A673 (cell line): ENCODE measurements around the gene ARHGAP26. TPM values are rescaled to one million over a fixed set of nuclear protein-coding genes. Genes with fewer than 3 reads are reported as not detected.
A peak's percentile ranks its signal among the peaks of the same experiment; 100 is the strongest.

Experiments used
- BruUV-seq: library from RNA; stranded (reverse); fragments of 400-500 nt; replicated peaks from 2 replicates; lab custom pipeline; 2021; lab: Mats Ljungman, UMichigan
- CTCF ChIA-PET: fragments of 300-600 bp; sonication (Branson Sonifier 250); formaldehyde crosslinking; loops from one replicate; lab custom pipeline; 2022; ENCODE audit warnings: antibody characterized with exemption; lab: Charles Lee
- POLR2A ChIA-PET: fragments of 300-600 bp; sonication (Branson Sonifier 250); formaldehyde crosslinking; loops from one replicate; lab custom pipeline; 2022; ENCODE audit warnings: antibody characterized with exemption; ENCODE audit not compliant: low non-redundant PET; lab: Charles Lee
- DNase-seq: peaks from one replicate; pipeline ENCODE4 v3.0.0-alpha.2; 2015; ENCODE audit warnings: low spot score
- H3K27ac ChIP-seq: fragments of 200-600 bp; sonication (generic); 2 replicates; pipeline ENCODE4 v1.5.1; 2016; ENCODE audit warnings: mixed run types, low read depth, mild to moderate bottlenecking, mixed read lengths, antibody characterized with exemption, low read length; ENCODE audit not compliant: poor library complexity, severe bottlenecking
- H3K27me3 ChIP-seq: fragments of 200-600 bp; sonication (generic); replicated peaks from 2 replicates; pipeline ENCODE4 v1.6.1; 2017; ENCODE audit warnings: mixed run types, low read depth, mild to moderate bottlenecking, mixed read lengths, antibody characterized with exemption, low read length; ENCODE audit not compliant: insufficient read depth, poor library complexity
- H3K36me3 ChIP-seq: fragments of 200-600 bp; sonication (generic); 2 replicates; pipeline ENCODE4 v1.6.1; 2016; ENCODE audit warnings: mixed run types, mild to moderate bottlenecking, mixed read lengths, antibody characterized with exemption, low read length; ENCODE audit not compliant: insufficient read depth, poor library complexity, severe bottlenecking
- H3K4me1 ChIP-seq: fragments of 200-600 bp; sonication (generic); 2 replicates; pipeline ENCODE4 v1.6.1; 2017; ENCODE audit warnings: mixed run types, mild to moderate bottlenecking, mixed read lengths, antibody characterized with exemption, low read length; ENCODE audit not compliant: insufficient read depth, poor library complexity, severe bottlenecking
- H3K4me3 ChIP-seq: fragments of 200-600 bp; sonication (generic); 2 replicates; pipeline ENCODE4 v1.5.1; 2016; ENCODE audit warnings: low read depth, mixed run types, mild to moderate bottlenecking, mixed read lengths, low read length; ENCODE audit not compliant: poor library complexity, severe bottlenecking
- H3K9me3 ChIP-seq: fragments of 200-600 bp; sonication (generic); 2 replicates; pipeline ENCODE4 v1.6.1; 2016; ENCODE audit warnings: mixed run types, low read depth, mild to moderate bottlenecking, mixed read lengths, antibody characterized with exemption, low read length; ENCODE audit not compliant: poor library complexity, severe bottlenecking
- EZH2 ChIP-seq: fragments of 200-600 bp; sonication (generic); IDR thresholded peaks from 2 replicates; pipeline ENCODE4 v1.6.1; 2017; ENCODE audit warnings: borderline replicate concordance, low read depth, mild to moderate bottlenecking, mixed read lengths, antibody characterized with exemption, low read length; ENCODE audit not compliant: poor library complexity, severe bottlenecking
- intact Hi-C: fragments of 100-400 bp; cut with micrococcal nuclease; formaldehyde crosslinking; loops from one replicate; pipeline ENCODE4 v1.10.0; 2022; ENCODE audit not compliant: unreplicated experiment
- total RNA-seq: library from RNA; stranded (reverse); gene quantifications from 2 replicates; pipeline ENCODE4 v1.2.3, GENCODE V29; 2021
- TF ChIP-seq, protein P1 (sequence below): fragments of 300-800, 200-600 bp; sonication (generic); conservative IDR thresholded peaks from 2 replicates; pipeline ENCODE4 v1.5.1; 2017; ENCODE audit warnings: low read depth, mild to moderate bottlenecking, antibody characterized with exemption, low read length, moderate library complexity, mixed read lengths

Gene ARHGAP26
- total RNA-seq, 1 experiment from 2014 or later, result 25.5 TPM

DNA sequence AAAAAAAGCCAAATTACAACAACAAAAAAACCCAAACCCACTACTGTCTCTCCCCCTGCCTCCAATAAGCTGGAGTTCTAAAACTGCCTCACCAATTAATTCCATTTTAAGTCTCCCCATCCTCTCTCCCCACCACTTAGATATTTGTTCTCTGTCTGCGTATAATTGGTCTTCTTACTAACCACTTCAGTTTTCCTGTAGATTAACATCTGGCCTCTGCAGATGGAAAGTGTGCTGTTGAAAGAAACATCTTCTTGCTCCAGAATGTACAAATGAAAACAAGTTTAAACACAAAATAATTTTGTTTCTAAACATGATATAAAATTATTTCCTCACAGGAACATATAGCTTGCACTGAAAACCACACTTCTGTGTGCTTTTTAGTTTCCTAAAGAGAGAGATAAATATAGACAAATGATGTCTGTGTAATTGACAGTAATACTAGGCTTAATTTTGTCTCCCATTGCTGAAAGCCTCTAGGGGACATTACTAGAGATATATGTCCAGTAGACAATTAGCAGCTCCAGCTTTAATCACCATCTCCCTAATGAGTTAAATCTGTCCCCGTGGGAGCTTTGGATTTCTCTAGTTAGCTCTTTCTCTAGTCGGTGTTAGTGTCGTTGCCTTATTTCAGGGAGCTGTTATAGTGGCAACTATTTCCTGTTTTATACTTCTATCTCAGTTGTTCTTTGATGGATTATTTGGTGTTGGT lies 164.0 kb downstream of the ARHGAP26 start:
- TF ChIP-seq, protein P1, sequence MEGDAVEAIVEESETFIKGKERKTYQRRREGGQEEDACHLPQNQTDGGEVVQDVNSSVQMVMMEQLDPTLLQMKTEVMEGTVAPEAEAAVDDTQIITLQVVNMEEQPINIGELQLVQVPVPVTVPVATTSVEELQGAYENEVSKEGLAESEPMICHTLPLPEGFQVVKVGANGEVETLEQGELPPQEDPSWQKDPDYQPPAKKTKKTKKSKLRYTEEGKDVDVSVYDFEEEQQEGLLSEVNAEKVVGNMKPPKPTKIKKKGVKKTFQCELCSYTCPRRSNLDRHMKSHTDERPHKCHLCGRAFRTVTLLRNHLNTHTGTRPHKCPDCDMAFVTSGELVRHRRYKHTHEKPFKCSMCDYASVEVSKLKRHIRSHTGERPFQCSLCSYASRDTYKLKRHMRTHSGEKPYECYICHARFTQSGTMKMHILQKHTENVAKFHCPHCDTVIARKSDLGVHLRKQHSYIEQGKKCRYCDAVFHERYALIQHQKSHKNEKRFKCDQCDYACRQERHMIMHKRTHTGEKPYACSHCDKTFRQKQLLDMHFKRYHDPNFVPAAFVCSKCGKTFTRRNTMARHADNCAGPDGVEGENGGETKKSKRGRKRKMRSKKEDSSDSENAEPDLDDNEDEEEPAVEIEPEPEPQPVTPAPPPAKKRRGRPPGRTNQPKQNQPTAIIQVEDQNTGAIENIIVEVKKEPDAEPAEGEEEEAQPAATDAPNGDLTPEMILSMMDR, result no peak
- no peak for TF ChIP-seq EZH2
- POLR2A ChIA-PET, result no interaction called here

DNA sequence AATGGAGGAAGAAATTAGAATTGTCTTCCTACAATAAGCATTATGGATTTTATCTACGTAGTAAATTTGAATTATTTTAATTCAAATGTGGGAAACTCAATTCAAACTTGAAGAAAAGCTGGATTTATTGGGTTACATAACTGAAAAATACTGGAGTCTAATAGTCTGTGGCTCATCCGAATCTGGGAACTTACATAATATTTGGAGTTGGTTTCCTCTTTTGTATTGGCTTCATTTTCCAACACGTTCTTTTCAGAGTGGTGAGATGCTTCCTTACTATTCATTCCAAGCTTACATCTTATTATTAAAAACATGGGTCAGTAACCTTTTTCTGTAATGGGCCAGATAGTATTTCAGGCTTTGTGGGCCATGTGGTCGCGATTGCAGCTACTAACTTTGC lies 164.8 kb downstream of the ARHGAP26 start:
- H3K36me3 ChIP-seq, result no peaks in the 10 kb centered on the region
- ChIA-PET CTCF (no interaction called here), POLR2A (no interaction called here)
- no peaks in the 10 kb centered on the region for H3K9me3 ChIP-seq
- intact Hi-C loops, result no loop called here
- DNase-seq, result no peak
- BruUV-seq, result no TSS peak
- TF ChIP-seq, protein P1, result no peak
- no peak for TF ChIP-seq EZH2
- H3K4me3 ChIP-seq, result no peak overlapping the region
- no peaks in the 10 kb centered on the region for H3K27me3 ChIP-seq
- peaks cover 55% of the 10 kb centered on the region for H3K4me1 ChIP-seq
- peak overlapping the region; percentile 0 for H3K27ac ChIP-seq

More for the DNA sequence above, 164.0 kb downstream of the ARHGAP26 start:
- peak overlapping the region; percentile 6 for H3K27ac ChIP-seq
- H3K36me3 ChIP-seq, result no peaks in the 10 kb centered on the region
- DNase-seq, result no peak
- no peaks in the 10 kb centered on the region for H3K27me3 ChIP-seq
- H3K4me3 ChIP-seq, result no peak overlapping the region
- peaks cover 55% of the 10 kb centered on the region for H3K4me1 ChIP-seq
- CTCF ChIA-PET, result no interaction called here
- intact Hi-C loops, result no loop called here
- no peaks in the 10 kb centered on the region for H3K9me3 ChIP-seq
- no TSS peak for BruUV-seq

DNA sequence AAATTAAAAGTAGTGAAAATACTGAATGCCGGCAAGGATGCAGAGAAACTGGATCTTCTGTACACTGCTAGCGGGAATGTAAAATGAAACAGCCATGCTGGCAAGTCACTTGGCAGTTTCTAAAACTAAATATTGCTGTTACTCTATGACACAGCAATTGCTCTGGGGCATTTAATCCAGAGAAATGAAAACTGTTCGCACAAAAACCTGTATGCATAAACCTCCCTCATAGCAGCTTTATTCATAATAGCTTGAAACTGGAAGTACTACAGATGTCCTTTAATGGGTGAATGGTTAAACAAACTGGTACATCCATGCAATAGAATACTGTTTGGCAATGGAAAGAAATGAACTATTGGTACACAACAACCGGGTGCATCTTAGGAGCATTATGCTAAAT lies 167.2 kb downstream of the ARHGAP26 start:
- intact Hi-C loops, result no loop called here
- Histone ChIP-seq H3K4me3 (no peak overlapping the region), H3K36me3 (no peaks in the 10 kb centered on the region), H3K9me3 (no peaks in the 10 kb centered on the region), H3K27me3 (no peaks in the 10 kb centered on the region), H3K27ac (no peak overlapping the region), H3K4me1 (peaks cover 55% of the 10 kb centered on the region)
- CTCF ChIA-PET, result no interaction called here
- no TSS peak for BruUV-seq
- no peak for DNase-seq
- POLR2A ChIA-PET, result no interaction called here
- no peak for TF ChIP-seq EZH2
- TF ChIP-seq, protein P1, result no peak
